Loucy (cell line): Measurements from ENCODE around the gene EXOC7.

ENCODE experiments used
- H2AFZ ChIP-seq: fragments of 200-600 bp; sonication (generic); 2 replicates; pipeline ENCODE4 v1.6.0; 2016; ENCODE audit warnings: antibody characterized with exemption, mild to moderate bottlenecking, low read length, moderate library complexity
- H3F3A ChIP-seq: fragments of 200-600 bp; 2 replicates; pipeline ENCODE4 v1.6.0; 2016; ENCODE audit warnings: antibody characterized with exemption, low read depth, mild to moderate bottlenecking
- H3K27me3 ChIP-seq: fragments of 200-600 bp; sonication (generic); 2 replicates; pipeline ENCODE4 v1.6.1; 2014; ENCODE audit warnings: low read length, mild to moderate bottlenecking; ENCODE audit not compliant: insufficient read depth, poor library complexity, severe bottlenecking
- H3K36me3 ChIP-seq: fragments of 200-600 bp; sonication (generic); 2 replicates; pipeline ENCODE4 v1.6.1; 2016; ENCODE audit warnings: low read length; ENCODE audit not compliant: insufficient read depth
- H3K4me1 ChIP-seq: fragments of 200-600 bp; sonication (generic); 2 replicates; pipeline ENCODE4 v1.5.1; 2014; ENCODE audit warnings: low read length, mild to moderate bottlenecking; ENCODE audit not compliant: insufficient read depth, poor library complexity, severe bottlenecking
- H3K4me2 ChIP-seq: fragments of 200-600 bp; sonication (generic); 2 replicates; pipeline ENCODE4 v1.6.0; 2014; ENCODE audit warnings: antibody characterized with exemption, low read length, low read depth, mild to moderate bottlenecking; ENCODE audit not compliant: poor library complexity, severe bottlenecking
- H3K4me3 ChIP-seq: fragments of 200-600 bp; sonication (generic); 2 replicates; pipeline ENCODE4 v1.5.1; 2014; ENCODE audit warnings: low read length, mild to moderate bottlenecking, mixed read lengths; ENCODE audit not compliant: poor library complexity, severe bottlenecking
- H3K79me2 ChIP-seq: fragments of 200-600 bp; sonication (generic); 2 replicates; pipeline ENCODE4 v1.6.1; 2014; ENCODE audit warnings: low read length; ENCODE audit not compliant: insufficient read depth
- H3K9ac ChIP-seq: fragments of 200-600 bp; sonication (generic); 2 replicates; pipeline ENCODE4 v1.6.0; 2014; ENCODE audit warnings: mild to moderate bottlenecking, low read depth, low read length, moderate library complexity; ENCODE audit not compliant: poor library complexity, severe bottlenecking
- H3K9me2 ChIP-seq: fragments of 200-600 bp; sonication (generic); replicated peaks from 2 replicates; pipeline ENCODE4 v1.6.1; 2016; ENCODE audit warnings: low read depth, low read length, mixed read lengths
- H3K9me3 ChIP-seq: fragments of 200-600 bp; sonication (generic); 2 replicates; pipeline ENCODE4 v1.6.1; 2014; ENCODE audit warnings: mild to moderate bottlenecking, antibody characterized with exemption, low read length, low read depth; ENCODE audit not compliant: insufficient read depth
- H4K20me1 ChIP-seq: fragments of 200-600 bp; sonication (generic); 2 replicates; pipeline ENCODE4 v1.6.0; 2014; ENCODE audit warnings: antibody characterized with exemption, low read length, mild to moderate bottlenecking; ENCODE audit not compliant: insufficient read depth, poor library complexity, severe bottlenecking
- CTCF ChIP-seq: fragments of 200-600 bp; sonication (generic); conservative IDR thresholded peaks from 2 replicates; pipeline ENCODE4 v1.5.1; 2014; ENCODE audit warnings: mild to moderate bottlenecking, antibody characterized with exemption, low read length
- EZH2phosphoT487 ChIP-seq: fragments of 200-600 bp; IDR thresholded peaks from 2 replicates; pipeline ENCODE4 v1.6.1; 2018; ENCODE audit warnings: antibody characterized with exemption, mild to moderate bottlenecking, moderate library complexity, borderline replicate concordance

The EXOC7 gene

GRCh38 chr17:76034428-76035350 is 68.9 kb downstream of the EXOC7 start:
- Histone ChIP-seq H3F3A (peaks cover 3% of the 10 kb centered on the region; the same call in 1 of the 2 replicates), H3K79me2 (no peaks in the 10 kb centered on the region), H3K27me3 (no peaks in the 10 kb centered on the region), H3K4me2 (no peak overlapping the region), H3K36me3 (peaks cover 19% of the 10 kb centered on the region; the same call in 1 of the 2 replicates), H3K9me3 (no peaks in the 10 kb centered on the region), H3K4me3 (no peak overlapping the region), H3K9ac (no peak overlapping the region), H2AFZ (no peak overlapping the region), H3K9me2 (no peaks in the 10 kb centered on the region), H4K20me1 (no peaks in the 10 kb centered on the region), H3K4me1 (peaks cover 28% of the 10 kb centered on the region)
- TF ChIP-seq CTCF (no peak), EZH2phosphoT487 (no peak)

- Histone ChIP-seq H3K9me2 (no peaks in the 10 kb centered on the region), H3K79me2 (no peaks in the 10 kb centered on the region), H3K9ac (no peak overlapping the region), H3K4me1 (peaks cover 41% of the 10 kb centered on the region), H4K20me1 (no peaks in the 10 kb centered on the region), H2AFZ (no peak overlapping the region), H3F3A (peaks cover 5% of the 10 kb centered on the region; the same call in 1 of the 2 replicates), H3K36me3 (peaks cover 4% of the 10 kb centered on the region; the same call in 1 of the 2 replicates), H3K4me3 (no peak overlapping the region), H3K9me3 (no peaks in the 10 kb centered on the region), H3K4me2 (no peak overlapping the region), H3K27me3 (no peaks in the 10 kb centered on the region)
- TF ChIP-seq CTCF, result no peak
- no peak for TF ChIP-seq EZH2phosphoT487
Observed at GRCh38 chr17:76033139-76033538, 70.4 kb downstream of the EXOC7 start.

- Histone ChIP-seq H3K27me3 (no peaks in the 10 kb centered on the region), H3K9me2 (no peaks in the 10 kb centered on the region), H3F3A (peaks cover 5% of the 10 kb centered on the region; the same call in 1 of the 2 replicates), H4K20me1 (no peaks in the 10 kb centered on the region), H3K9me3 (no peaks in the 10 kb centered on the region), H3K4me2 (no peak overlapping the region), H3K79me2 (no peaks in the 10 kb centered on the region), H3K36me3 (no peaks in the 10 kb centered on the region; the same call in 1 of the 2 replicates), H3K4me1 (peaks cover 40% of the 10 kb centered on the region), H3K9ac (no peak overlapping the region), H3K4me3 (no peak overlapping the region), H2AFZ (no peak overlapping the region)
- TF ChIP-seq CTCF (no peak), EZH2phosphoT487 (no peak)
Observed at GRCh38 chr17:76032780-76033108, 70.8 kb downstream of the EXOC7 start.
